ENCODE measurements around the gene CCDC185.

Gene CCDC185

GRCh38 chr1:223429821-223430220 lies 36.6 kb downstream of the CCDC185 start:
- DNase-seq (ENCODE audit: low read depth in 4 of 4, low spot score in 1 of 4): no peak

- no peak for DNase-seq (ENCODE audit: low read depth in 4 of 4, low spot score in 1 of 4)
Observed at GRCh38 chr1:223430236-223430635, 37.0 kb downstream of the CCDC185 start.

- DNase-seq (ENCODE audit: low read depth in 4 of 4, low spot score in 1 of 4): no peak
Observed at GRCh38 chr1:223437151-223437550, 43.9 kb downstream of the CCDC185 start.

- no peak for DNase-seq (ENCODE audit: low read depth in 4 of 4, low spot score in 1 of 4)
Observed at GRCh38 chr1:223443397-223443796, 50.2 kb downstream of the CCDC185 start.

GRCh38 chr1:223444411-223444810 lies 51.2 kb downstream of the CCDC185 start:
- DNase-seq (ENCODE audit: low read depth in 4 of 4, low spot score in 1 of 4): no peak

Data from stimulated activated CD4-positive, alpha-beta T cell treated with anti-CD3 and anti-CD28 coated beads, Interleukin-1b, Interleukin-23, amount 100 ng/mL, for 24 hours (primary cell).